Hepatic stellate cell (primary cell): ENCODE data around the gene FARP2.

Experiments
- DNase-seq: peaks from one replicate; pipeline ENCODE4 v3.0.0; 2011; ENCODE audit warnings: low spot score

The FARP2 gene

GRCh38 chr2:241461693-241462677 lies 105.9 kb downstream of the FARP2 start:
- no peak for DNase-seq

DNA sequence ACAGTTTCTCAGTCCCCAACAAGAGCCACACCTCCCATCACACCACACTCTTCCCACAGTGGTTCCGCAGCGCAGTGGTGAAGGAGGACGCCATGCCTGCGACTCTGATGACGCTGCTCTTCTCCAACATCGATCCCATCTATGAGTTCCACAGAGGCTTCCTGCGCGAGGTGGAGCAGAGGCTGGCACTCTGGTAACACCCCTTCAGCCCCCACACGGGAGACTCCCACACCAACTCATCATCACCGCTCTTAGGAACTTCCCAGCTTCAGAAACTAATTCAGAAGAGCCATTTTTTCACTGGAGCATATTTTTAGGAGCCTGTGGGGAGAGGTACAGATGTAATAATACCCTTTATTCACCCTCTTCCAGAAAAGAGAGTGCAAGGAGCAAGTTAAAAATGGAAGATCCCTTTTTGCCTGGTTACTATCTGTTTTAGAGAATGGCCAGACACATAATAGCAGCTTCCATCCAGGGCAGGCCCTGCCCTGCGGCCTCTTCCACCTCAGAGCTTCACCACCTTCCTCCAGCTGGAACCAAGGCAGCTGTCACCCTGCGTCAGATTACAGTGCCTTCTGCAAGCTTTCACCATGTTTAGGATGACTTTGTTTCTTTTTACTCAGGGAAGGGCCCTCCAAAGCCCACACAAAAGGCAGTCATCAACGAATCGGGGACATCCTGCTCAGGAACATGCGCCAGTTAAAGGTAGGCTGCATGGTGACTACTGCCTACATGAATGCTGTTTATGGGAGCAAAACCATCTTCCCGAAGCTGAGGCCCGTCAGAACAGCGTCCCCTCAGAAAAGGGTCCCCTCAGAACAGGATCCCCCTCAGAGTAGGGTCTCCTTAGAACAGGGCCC lies 107.4 kb downstream of the FARP2 start:
- DNase-seq, result no peak

DNA sequence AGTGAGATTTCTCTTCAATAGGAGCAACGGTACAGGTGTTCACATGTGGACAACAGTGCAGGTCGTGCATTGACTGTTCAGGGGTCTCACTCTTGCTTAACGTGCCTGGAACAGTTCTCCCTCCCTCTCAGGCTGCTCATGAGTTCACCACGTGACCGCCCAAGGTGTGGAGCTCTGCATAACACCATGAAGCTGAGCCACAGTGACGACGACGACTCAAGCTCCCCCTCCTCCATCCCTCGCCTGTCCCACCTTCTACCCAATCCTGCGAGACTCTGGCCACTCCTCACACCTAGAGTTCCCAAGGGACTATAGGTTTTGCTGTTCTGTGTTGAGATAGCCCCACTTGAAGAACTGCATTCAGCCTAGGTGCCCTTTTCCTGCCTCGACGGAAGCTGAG lies 109.5 kb downstream of the FARP2 start:
- DNase-seq, result no peak

DNA sequence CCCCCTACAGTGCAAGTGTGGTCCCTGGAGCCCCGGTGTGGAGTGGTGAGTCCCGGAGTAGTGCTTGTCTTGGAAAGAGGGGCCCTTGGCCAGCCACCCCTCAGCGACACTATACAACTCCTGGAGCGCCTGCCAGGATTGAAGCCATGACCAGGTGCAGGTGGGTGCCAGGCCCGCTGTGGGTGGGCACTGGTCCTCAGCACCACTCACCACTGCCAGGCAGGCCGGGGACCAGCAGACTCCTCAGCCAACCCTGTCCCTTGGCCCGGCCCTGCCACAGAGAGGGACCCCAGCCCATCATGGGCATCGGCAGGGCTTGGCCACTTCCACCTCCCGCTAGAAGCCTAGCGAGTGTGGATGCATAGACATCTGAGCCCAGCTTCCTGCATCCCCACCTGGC lies 110.1 kb downstream of the FARP2 start:
- no peak for DNase-seq

DNA sequence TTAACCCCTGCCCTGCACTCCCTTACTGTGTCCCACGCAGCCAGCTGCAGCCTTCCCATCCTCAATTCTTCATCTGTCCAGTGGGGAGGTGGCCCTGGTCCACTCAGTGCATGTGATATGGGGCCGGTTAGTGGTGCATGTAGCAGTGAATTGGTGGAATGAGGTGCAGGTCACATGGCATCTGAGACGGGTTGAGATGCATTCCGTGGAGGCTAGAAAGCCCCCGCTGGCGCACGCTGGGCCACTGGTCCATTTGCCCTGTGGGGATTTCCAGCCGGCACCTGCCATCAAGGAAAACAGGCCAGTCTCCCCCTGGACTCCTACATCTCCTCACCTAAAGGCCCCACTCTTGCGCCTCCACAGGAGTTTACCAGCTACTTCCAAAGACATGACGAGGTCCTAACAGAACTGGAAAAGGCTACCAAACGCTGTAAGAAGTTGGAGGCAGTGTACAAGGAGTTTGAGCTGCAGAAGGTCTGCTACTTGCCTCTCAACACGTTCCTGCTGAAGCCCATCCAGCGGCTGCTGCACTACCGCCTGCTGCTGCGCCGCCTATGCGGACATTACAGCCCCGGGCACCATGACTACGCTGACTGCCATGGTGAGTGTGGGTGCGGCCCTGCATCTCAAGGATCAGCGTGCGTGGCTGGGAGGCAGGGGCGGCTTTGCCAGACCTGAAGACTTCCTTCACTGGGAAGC lies 111.8 kb downstream of the FARP2 start:
- DNase-seq, result no peak

- no peak for DNase-seq
Measured at GRCh38 chr2:241468476-241468781, 112.3 kb downstream of the FARP2 start.

- no peak for DNase-seq
Measured at GRCh38 chr2:241469746-241470145, 113.7 kb downstream of the FARP2 start.

- no peak for DNase-seq
Measured at GRCh38 chr2:241473399-241473798, 117.3 kb downstream of the FARP2 start.

GRCh38 chr2:241475267-241475666 lies 119.2 kb downstream of the FARP2 start:
- no peak for DNase-seq

- DNase-seq, result no peak
Measured at GRCh38 chr2:241478166-241478565, 122.1 kb downstream of the FARP2 start.

- DNase-seq, result no peak
Measured at GRCh38 chr2:241479026-241479898, 123.2 kb downstream of the FARP2 start.

DNA sequence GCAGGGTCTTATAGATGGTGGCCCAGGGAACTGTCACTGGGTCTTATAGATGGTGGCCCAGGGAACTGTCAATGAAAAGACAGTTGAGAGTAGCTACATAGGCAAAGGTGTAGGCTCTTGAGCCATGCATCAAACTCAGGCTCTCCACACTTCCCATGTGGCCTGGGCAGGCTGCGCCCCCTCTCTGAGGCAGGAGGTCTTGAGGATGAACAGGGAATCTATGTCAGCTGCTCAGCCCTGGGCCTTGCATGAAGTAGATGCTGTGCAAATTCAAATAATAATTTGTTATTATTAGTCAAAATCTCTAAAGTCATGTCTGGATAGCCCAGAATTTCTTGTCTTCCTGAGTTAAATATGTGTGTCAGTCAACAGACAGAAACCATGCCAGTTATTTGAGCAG lies 125.6 kb downstream of the FARP2 start:
- DNase-seq, result no peak

GRCh38 chr2:241482126-241482955 lies 126.3 kb downstream of the FARP2 start:
- no peak for DNase-seq

DNA sequence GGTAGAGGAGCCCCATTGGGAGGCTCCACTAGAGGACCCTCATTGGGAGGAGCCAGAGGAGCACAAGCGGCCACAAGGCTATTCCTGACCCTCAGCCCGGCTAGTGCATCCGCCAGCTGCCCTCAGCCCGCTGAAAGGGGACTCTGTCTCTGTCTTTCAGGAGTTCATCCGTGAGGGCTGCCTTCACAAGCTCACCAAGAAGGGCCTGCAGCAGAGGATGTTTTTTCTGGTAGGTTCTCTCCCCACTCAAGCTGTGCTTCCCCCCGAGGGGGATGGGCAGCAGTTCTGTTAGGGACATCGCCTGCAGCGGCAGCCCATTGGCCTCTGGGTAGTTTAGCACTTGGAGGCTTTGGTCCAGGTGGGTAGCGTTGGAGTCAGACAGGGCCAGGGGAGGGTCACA lies 127.2 kb downstream of the FARP2 start:
- DNase-seq, result no peak

- DNase-seq, result no peak
Measured at GRCh38 chr2:241485172-241485911, 129.3 kb downstream of the FARP2 start.

GRCh38 chr2:241489088-241489487 lies 133.0 kb downstream of the FARP2 start:
- DNase-seq, result no peak

GRCh38 chr2:241489733-241490680 lies 133.9 kb downstream of the FARP2 start:
- no peak for DNase-seq

GRCh38 chr2:241490825-241491506 lies 134.9 kb downstream of the FARP2 start:
- no peak for DNase-seq
